ENCODE measurements around the gene GOT1. TPM values are rescaled to one million over a fixed set of nuclear protein-coding genes. Genes with fewer than 3 reads are reported as not detected.

The GOT1 gene
- total and polyA plus RNA-seq, 2 donors (not counting 3 experiments of a cell fraction or from before 2014, with no cell fraction given): 14.4 to 36.3 TPM

GRCh38 chr10:99366666-99367065 is 63.8 kb downstream of the GOT1 start:
- Histone ChIP-seq H3K9me1 (replicated peaks; ENCODE audit: control insufficient read depth, extremely low read depth, insufficient read depth, low read length) (no peaks in the 10 kb centered on the region), H3K36me3 (ENCODE audit: control insufficient read depth in 2 of 2, extremely low read depth in 1 of 2, insufficient read depth in 2 of 2, low read length in 2 of 2) (no peaks in the 10 kb centered on the region), H4K20me1 (replicated peaks; ENCODE audit: control insufficient read depth, extremely low read depth, insufficient read depth, low read length) (no peaks in the 10 kb centered on the region), H3K27me3 (ENCODE audit: control insufficient read depth in 2 of 2, insufficient read depth in 2 of 2, low read length in 2 of 2) (peaks cover 30 to 32% of the 10 kb centered on the region in 2 experiments), H3K79me2 (ENCODE audit: control insufficient read depth, insufficient read depth, low read length) (no peaks in the 10 kb centered on the region), H3K4me3 (replicated peaks in 1 of 3; ENCODE audit: insufficient read depth in 1 of 3, low read depth in 1 of 3, low read length in 3 of 3) (no peak overlapping the region), H3K27ac (ENCODE audit: insufficient read depth, low read depth, low read length) (no peak overlapping the region), H3K4me2 (ENCODE audit: insufficient read depth, low read length) (no peak overlapping the region), H3K9ac (replicated peaks; ENCODE audit: extremely low read depth, insufficient read depth, low read length) (no peak overlapping the region), H3K4me1 (ENCODE audit: control insufficient read depth, extremely low read depth, insufficient read depth, low read length) (no peaks in the 10 kb centered on the region), H3K9me3 (replicated peaks; ENCODE audit: control insufficient read depth, insufficient read depth, low read length) (no peaks in the 10 kb centered on the region), H2AFZ (ENCODE audit: low read depth, low read length) (no peak overlapping the region)
- ChIA-PET CTCF (interaction anchor here (0.9 kb wide), 1 partner anchor 8 kb away, joined by 3 read pairs; no protein-coding TSS in a partner anchor), POLR2A (no interaction called here)
- FAIRE-seq (no peak), DNase-seq (ENCODE audit: low read depth, low spot score) (no peak)
- intact Hi-C loops (cut with micrococcal nuclease): no loop called here
- dilution Hi-C loops (cut with MboI; ENCODE audit: extremely low pct_ligation_motif_present, low sequenced_read_pairs): no loop called here
- BruUV-seq (replicated peaks): no TSS peak
- no peak for TF ChIP-seq POLR2AphosphoS5 (IDR thresholded peaks at IDR 0.05; ENCODE audit: insufficient read depth, low read depth, low read length)
- no peak for TF ChIP-seq POLR2A (IDR thresholded peaks at IDR 0.05; ENCODE audit: low read depth, low read length)
- TF ChIP-seq EZH2 (IDR thresholded peaks at IDR 0.05; ENCODE audit: borderline replicate concordance, low read depth, low read length, severe bottlenecking): no peak
- TF ChIP-seq MYC (IDR thresholded peaks at IDR 0.05; ENCODE audit: low read depth, low read length): no peak
- no peak for TF ChIP-seq JUN (IDR thresholded peaks at IDR 0.05; ENCODE audit: borderline replicate concordance, insufficient read depth, insufficient read length, low read depth)
- no peak for TF ChIP-seq GATA2 (IDR thresholded peaks at IDR 0.05; ENCODE audit: insufficient read depth, insufficient read length, low read depth, low read length)
- TF ChIP-seq, protein P1, sequence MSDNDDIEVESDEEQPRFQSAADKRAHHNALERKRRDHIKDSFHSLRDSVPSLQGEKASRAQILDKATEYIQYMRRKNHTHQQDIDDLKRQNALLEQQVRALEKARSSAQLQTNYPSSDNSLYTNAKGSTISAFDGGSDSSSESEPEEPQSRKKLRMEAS (IDR thresholded peaks at IDR 0.05; ENCODE audit: insufficient read depth, insufficient read length): no peak
- TF ChIP-seq, protein P2, sequence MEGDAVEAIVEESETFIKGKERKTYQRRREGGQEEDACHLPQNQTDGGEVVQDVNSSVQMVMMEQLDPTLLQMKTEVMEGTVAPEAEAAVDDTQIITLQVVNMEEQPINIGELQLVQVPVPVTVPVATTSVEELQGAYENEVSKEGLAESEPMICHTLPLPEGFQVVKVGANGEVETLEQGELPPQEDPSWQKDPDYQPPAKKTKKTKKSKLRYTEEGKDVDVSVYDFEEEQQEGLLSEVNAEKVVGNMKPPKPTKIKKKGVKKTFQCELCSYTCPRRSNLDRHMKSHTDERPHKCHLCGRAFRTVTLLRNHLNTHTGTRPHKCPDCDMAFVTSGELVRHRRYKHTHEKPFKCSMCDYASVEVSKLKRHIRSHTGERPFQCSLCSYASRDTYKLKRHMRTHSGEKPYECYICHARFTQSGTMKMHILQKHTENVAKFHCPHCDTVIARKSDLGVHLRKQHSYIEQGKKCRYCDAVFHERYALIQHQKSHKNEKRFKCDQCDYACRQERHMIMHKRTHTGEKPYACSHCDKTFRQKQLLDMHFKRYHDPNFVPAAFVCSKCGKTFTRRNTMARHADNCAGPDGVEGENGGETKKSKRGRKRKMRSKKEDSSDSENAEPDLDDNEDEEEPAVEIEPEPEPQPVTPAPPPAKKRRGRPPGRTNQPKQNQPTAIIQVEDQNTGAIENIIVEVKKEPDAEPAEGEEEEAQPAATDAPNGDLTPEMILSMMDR (IDR thresholded peaks at IDR 0.05; ENCODE audit: extremely low read depth in 1 of 2, insufficient read depth in 1 of 2, low read depth in 1 of 2, low read length in 2 of 2): no peak
- TF ChIP-seq FOS (IDR thresholded peaks at IDR 0.05; ENCODE audit: borderline replicate concordance, insufficient read depth, low read length): no peak

All from endothelial cell of umbilical vein (primary cell).